Measurements from ENCODE around the gene SLC25A17.
"Not testable (repeated sequence)": the region's sequence is repeated elsewhere in the genome, so short reads cannot be mapped to it uniquely, and the experiment has no call there.

SLC25A17 gene, protein sequence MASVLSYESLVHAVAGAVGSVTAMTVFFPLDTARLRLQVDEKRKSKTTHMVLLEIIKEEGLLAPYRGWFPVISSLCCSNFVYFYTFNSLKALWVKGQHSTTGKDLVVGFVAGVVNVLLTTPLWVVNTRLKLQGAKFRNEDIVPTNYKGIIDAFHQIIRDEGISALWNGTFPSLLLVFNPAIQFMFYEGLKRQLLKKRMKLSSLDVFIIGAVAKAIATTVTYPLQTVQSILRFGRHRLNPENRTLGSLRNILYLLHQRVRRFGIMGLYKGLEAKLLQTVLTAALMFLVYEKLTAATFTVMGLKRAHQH

DNA sequence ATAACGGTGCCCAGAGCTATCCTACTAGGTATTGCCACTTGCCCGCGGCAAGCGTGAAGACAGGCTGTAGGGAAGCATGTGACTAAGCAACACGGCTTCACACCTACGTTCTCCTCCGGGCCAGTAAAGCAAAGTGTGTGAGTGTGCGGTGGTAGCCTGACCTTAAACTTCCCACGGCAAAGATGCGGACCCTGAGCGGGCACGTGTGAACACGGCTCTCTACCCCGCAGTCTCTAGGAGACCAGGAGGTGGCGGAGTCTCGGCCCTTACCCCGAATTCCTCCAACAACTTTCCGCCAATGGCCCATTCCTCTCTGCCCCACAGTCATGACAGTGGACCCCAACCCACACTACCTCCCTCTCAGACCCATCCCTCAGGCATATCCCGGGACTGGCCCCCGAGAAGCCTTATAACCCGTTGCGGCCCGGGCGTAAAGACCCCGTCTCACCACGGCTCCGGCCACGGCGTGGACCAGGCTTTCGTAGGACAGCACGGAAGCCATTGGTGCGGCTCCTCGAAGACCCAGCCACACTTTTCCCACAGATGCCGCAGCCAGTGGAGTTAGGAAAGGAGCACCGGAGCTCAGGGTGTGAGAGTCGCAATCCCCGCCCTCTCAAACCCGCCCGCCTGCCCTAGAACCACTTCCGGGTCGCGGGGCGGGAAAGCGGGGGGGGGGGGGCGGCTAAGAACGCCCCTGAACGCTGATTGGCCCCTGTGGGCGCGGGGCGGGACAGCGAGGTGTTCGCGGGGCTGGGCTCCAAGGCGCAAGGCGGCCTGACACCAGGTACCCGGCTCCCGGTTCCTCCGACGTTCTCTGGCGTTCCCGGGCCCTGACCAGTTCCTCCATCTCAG, at the start of gene SLC25A17:
Gene SLC25A17 (minus strand): TSS at position 600 of the 852 bp plus-strand sequence. CDS start 98 bp downstream, at position 502.
- Mint-ChIP-seq H3K4me1 (ENCODE audit: low read depth) (peaks cover 32% of the 10 kb centered on the region), H3K9me3 (no peaks in the 10 kb centered on the region), H3K36me3 (ENCODE audit: low read depth) (peaks cover 21% of the 10 kb centered on the region), H3K27me3 (no peaks in the 10 kb centered on the region), H3K4me3 (peak within 1 kb of the TSS; percentile 95), H3K27ac (peak within 1 kb of the TSS; percentile 94)
- intact Hi-C loops (cut with micrococcal nuclease) = loop anchor here (5.0 kb wide), 1 partner anchor 33 kb away; no protein-coding TSS in a partner anchor

DNA sequence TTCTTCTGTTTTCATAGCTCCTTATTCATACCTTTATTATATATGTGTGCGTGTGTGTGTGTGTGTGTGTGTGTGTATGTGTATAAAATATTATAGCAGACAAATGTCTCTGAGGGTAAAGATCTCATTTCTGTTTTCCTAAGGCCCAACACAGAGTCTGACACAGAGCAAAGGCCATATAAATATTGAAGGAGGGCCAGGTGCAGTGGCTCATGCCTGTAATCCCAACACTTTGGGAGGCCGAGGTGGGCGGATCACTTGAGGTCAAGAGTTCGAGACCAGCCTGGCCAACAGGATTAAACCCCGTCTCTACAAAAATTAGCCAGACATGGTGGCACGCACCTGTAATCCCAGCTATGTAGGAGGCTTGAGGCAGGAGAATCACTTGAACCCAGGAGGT, 49.2 kb upstream of the SLC25A17 start:
- H3K27ac Mint-ChIP-seq; H3K36me3 Mint-ChIP-seq (ENCODE audit: low read depth); H3K9me3 Mint-ChIP-seq; H3K4me3 Mint-ChIP-seq; H3K27me3 Mint-ChIP-seq; intact Hi-C loops (cut with micrococcal nuclease): not testable (repeated sequence)
- H3K4me1 Mint-ChIP-seq (ENCODE audit: low read depth) = peaks cover 24% of the 10 kb centered on the region

DNA sequence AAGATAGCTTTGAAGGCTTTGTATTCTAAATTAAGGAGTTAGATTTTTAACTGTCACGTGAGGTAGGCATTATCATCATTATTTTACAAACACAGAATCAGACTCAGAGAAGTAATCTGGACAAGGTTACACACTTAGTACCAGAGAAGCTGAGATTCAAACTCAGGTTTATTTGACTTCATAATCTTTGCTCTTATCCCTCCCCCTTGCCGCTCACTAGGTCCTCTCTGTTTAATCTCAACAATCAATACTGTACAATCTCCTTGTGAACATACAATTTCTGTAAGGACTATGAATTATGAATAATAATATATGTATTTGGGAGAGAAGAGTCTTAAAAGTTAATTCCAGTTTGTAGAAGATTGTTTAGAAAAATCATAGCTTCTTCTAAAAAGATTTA, 48.0 kb upstream of the SLC25A17 start:
- H3K27ac Mint-ChIP-seq = no peak overlapping the region
- no peaks in the 10 kb centered on the region for H3K9me3 Mint-ChIP-seq
- peaks cover 11% of the 10 kb centered on the region for H3K36me3 Mint-ChIP-seq (ENCODE audit: low read depth)
- intact Hi-C loops (cut with micrococcal nuclease) = no loop called here
- no peak overlapping the region for H3K4me3 Mint-ChIP-seq
- peaks cover 36% of the 10 kb centered on the region for H3K4me1 Mint-ChIP-seq (ENCODE audit: low read depth)
- no peaks in the 10 kb centered on the region for H3K27me3 Mint-ChIP-seq

DNA sequence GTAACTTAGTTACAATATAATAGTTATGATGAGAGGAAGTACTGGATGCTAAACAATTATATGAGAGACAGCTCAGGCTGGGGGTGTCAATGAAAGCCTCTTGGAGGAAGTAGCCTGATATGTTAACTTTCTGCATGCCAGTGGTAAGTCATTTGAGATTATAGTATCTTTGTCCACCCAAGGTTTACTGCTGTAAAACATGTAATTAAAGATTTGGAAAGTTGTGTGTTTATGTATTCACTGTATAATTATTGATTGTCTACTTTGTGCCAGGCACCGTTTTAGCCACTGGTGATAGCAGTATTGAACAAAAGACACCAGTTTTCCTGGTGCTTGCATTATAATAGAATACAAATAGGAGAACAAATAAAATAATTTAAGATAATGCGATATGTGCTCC, 43.4 kb upstream of the SLC25A17 start:
- intact Hi-C loops (cut with micrococcal nuclease) = no loop called here
- Mint-ChIP-seq H3K36me3 (ENCODE audit: low read depth) (peaks cover 17% of the 10 kb centered on the region), H3K27me3 (no peaks in the 10 kb centered on the region), H3K4me3 (no peak overlapping the region), H3K4me1 (ENCODE audit: low read depth) (peaks cover 52% of the 10 kb centered on the region), H3K9me3 (no peaks in the 10 kb centered on the region), H3K27ac (peak overlapping the region; percentile 50)

DNA sequence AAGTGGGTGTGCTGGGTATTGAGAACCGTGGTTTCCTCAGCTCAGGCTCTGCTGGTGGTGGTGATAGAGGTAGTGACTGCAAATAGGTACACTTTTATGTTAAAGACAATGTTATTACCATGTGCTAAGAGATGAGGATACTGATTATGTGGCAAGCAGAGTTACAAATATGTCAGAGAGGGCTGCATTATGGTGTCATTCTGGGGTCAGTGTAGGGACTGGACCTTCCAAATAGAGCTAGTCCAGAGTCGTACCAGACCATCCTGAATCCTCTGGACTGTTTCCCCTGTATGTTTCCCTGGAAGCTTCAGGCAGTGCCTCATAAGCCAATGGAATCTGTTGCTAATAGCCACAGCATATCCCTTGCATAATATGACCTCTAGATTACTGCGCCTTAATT, 42.9 kb upstream of the SLC25A17 start, which contains the start of gene DNAJB7:
Gene DNAJB7 (minus strand): TSS at position 101 of the 400 bp plus-strand sequence. CDS start 119 bp downstream, outside the sequence.
- intact Hi-C loops (cut with micrococcal nuclease) = no loop called here
- no peak within 1 kb of the TSS for H3K4me3 Mint-ChIP-seq
- peaks cover 22% of the 10 kb centered on the region for H3K36me3 Mint-ChIP-seq (ENCODE audit: low read depth)
- H3K27me3 Mint-ChIP-seq = no peaks in the 10 kb centered on the region
- peak within 1 kb of the TSS; percentile 50 for H3K27ac Mint-ChIP-seq
- H3K9me3 Mint-ChIP-seq = no peaks in the 10 kb centered on the region
- H3K4me1 Mint-ChIP-seq (ENCODE audit: low read depth) = peaks cover 54% of the 10 kb centered on the region

DNA sequence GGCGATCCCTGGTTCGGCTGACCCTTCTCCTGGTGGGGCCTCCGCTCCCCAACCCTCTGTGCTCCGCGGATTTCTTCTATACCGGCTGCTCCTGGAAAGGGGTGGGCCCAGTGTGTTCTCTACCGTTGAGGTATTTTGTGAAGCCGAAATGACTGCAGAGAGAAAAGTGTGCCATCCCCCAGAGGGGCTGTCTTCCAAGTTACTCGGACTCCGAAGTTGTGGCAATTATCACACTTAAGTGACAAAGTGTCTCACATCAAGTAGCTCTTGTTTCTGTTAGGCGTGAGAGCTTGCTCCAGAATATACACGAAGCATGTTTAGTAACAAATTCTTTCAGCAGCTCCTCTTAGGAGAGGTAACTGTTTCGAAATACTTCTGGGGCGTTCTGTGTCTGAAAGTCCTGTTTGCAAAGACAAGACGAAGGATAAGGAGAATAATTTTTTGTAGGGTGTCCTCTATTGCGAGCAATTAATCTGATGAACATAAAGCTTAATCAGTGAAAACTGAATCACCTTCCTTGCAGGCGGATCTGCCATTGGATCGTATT, 38.2 kb upstream of the SLC25A17 start:
- Mint-ChIP-seq H3K36me3 (ENCODE audit: low read depth) (peaks cover 41% of the 10 kb centered on the region), H3K9me3 (no peaks in the 10 kb centered on the region), H3K4me1 (ENCODE audit: low read depth) (peaks cover 37% of the 10 kb centered on the region), H3K27me3 (no peaks in the 10 kb centered on the region), H3K4me3 (peak overlapping the region; percentile 99), H3K27ac (peak overlapping the region; percentile 99)
- intact Hi-C loops (cut with micrococcal nuclease) = loop anchor here (5.0 kb wide), 1 partner anchor 430 kb away; the partner anchor contains the start of gene RANGAP1

DNA sequence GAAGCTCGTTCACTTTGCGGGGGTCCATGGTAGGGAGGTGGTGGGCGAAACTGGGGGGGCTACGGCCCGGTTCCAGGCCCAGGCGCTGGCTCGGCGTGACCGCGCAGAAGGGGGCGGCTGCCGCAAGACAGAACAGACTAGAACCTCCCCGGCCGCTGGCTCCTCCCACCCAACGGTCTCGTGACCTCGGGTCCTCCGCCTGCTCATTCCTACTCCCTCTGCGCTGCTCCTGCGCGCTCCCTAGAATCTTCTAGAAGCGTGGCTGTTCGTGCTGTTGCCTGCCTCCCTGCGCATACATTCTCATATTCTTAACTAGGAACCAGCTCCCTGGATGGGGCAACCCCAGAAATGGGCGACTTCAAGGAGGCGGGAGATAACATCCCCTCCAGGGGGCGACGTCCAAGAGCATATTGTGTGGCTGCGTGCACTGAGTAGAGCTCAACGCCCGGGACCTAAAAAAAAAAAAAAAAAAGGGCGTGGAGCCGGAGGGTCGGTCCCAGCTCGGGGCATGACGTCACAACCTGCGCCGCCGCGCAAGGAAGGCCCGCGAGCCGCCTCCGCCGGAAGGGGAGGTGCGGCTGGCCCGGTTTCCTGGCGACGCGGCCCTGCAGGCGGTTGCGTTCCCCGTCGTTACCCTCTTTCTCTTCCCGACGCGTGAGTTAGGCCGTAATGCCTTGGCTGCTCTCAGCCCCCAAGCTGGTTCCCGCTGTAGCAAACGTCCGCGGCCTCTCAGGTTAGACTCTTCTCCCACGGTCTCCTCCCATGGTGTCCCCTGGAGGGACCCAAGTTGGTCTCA, 37.6 kb upstream of the SLC25A17 start, which contains the start of the genes ST13 and XPNPEP3:
Gene ST13 (minus strand): TSS at position 127 of the 796 bp plus-strand sequence. CDS start 99 bp downstream, at position 28.
Gene XPNPEP3 (plus strand): TSS at position 636 of the 796 bp plus-strand sequence. CDS start 34 bp downstream, at position 670.
- Mint-ChIP-seq H3K4me3 (peak within 1 kb of the TSS; percentile 99), H3K27ac (peak within 1 kb of the TSS; percentile 99), H3K4me1 (ENCODE audit: low read depth) (peaks cover 34% of the 10 kb centered on the region), H3K36me3 (ENCODE audit: low read depth) (peaks cover 36% of the 10 kb centered on the region), H3K27me3 (no peaks in the 10 kb centered on the region), H3K9me3 (no peaks in the 10 kb centered on the region)
- intact Hi-C loops (cut with micrococcal nuclease) = loop anchor here (5.0 kb wide), 1 partner anchor 431 kb away; the partner anchor contains the start of gene RANGAP1

DNA sequence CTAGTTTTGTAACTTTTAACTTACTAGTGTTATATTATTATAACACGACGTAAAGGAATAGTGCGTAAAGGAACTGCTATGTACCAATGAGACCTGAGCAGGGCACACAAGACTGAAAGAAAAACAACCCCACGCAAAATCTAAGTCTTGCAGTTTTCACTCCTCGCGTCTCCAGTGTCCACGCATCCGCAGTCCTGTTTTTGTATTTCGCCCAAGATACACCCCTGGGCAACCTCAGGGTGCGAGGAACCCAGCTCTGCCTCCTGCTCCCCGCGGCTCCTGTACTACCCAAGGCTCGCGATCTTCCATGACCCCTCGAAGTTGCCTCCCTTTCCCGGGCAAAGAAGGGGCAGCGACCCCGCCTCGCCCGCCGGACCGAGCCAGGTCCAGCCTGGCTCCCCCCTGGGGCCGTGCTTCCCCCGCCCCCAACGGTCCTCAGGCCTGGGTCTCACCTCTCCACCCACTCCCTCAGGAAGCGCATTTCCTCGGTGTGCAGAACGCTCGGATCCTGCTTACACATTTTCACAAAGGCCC, 36.9 kb upstream of the SLC25A17 start:
- peak overlapping the region; percentile 99 for H3K27ac Mint-ChIP-seq
- intact Hi-C loops (cut with micrococcal nuclease) = loop anchor here (2.0 to 5.0 kb wide), 2 partner anchors 43 to 431 kb away; partner anchors contain the start of gene RANGAP1
- peaks cover 40% of the 10 kb centered on the region for H3K4me1 Mint-ChIP-seq (ENCODE audit: low read depth)
- H3K4me3 Mint-ChIP-seq = peak overlapping the region; percentile 99
- H3K36me3 Mint-ChIP-seq (ENCODE audit: low read depth) = peaks cover 35% of the 10 kb centered on the region
- no peaks in the 10 kb centered on the region for H3K27me3 Mint-ChIP-seq
- no peaks in the 10 kb centered on the region for H3K9me3 Mint-ChIP-seq

DNA sequence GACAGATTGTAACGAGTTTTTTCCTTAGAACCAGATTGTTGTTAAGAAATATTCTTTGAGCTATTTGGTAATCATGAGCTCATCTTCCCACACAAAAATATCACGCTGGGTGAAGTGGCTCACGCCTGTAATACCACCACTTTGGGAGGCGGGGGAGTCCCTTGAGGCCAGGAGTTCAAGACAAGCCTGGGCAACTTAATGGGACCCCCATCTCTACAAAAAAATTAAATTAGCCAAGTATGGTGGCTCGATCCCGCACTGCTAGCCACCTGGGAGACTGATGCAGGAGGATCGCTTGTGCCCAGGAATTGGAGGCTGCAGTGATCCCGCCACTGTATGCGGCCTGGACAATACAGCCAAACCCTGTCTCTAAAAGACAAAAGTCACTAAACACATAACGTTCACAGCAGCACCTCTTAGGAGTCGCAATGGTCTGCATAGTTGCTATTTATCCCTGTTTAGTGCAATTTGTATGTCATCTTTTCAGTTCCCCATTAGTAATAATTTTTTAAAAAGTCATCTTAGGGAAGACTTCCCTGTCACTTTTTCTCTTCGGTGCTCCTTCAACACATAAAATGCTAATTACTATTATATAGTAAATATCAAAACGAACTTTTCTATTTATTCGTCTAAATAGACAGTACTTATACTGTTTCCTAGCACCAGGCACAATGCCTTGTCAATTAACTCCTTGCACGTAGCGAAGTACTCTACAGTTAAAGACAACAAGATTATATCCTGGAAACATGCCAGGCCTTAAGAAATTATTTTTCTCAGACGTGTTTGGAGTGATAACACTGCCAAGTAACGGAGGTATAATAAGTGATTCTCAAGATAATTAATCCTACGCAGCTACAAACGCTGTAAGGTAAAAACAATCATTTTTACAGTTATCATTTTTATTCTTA, 36.2 kb upstream of the SLC25A17 start:
- Mint-ChIP-seq H3K4me1 (ENCODE audit: low read depth) (peaks cover 41% of the 10 kb centered on the region), H3K27ac (peak overlapping the region; percentile 99), H3K4me3 (peak overlapping the region; percentile 74), H3K27me3 (no peaks in the 10 kb centered on the region), H3K9me3 (no peaks in the 10 kb centered on the region), H3K36me3 (ENCODE audit: low read depth) (peaks cover 35% of the 10 kb centered on the region)
- intact Hi-C loops (cut with micrococcal nuclease) = loop anchor here (2.0 to 5.0 kb wide), 2 partner anchors 43 to 432 kb away; partner anchors contain the start of gene RANGAP1

DNA sequence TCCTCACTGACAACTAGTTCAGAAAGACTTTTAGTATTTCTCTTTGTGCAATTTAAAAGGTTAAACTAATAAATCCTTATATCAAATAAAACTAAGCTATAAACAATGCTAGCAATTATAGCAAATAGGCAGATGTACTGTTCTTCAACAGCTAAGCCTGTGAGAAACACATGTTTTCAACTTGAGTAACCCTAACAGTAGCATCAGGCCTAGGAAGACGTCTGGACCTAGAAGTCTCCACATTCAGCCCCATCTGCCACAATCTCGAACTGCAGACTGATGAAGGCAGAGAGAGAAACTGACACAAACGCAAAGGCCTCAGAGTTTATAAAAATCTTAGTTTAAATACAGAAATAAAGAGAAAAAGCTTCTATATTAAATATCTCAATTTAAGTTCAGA, 34.8 kb upstream of the SLC25A17 start:
- peaks cover 38% of the 10 kb centered on the region for H3K4me1 Mint-ChIP-seq (ENCODE audit: low read depth)
- H3K4me3 Mint-ChIP-seq = no peak overlapping the region
- H3K27ac Mint-ChIP-seq = no peak overlapping the region
- no peaks in the 10 kb centered on the region for H3K9me3 Mint-ChIP-seq
- intact Hi-C loops (cut with micrococcal nuclease) = loop anchor here (2.0 to 5.0 kb wide), 2 partner anchors 37 to 45 kb away; partner anchors contain the start of gene SLC25A17
- H3K36me3 Mint-ChIP-seq (ENCODE audit: low read depth) = peaks cover 49% of the 10 kb centered on the region
- no peaks in the 10 kb centered on the region for H3K27me3 Mint-ChIP-seq

DNA sequence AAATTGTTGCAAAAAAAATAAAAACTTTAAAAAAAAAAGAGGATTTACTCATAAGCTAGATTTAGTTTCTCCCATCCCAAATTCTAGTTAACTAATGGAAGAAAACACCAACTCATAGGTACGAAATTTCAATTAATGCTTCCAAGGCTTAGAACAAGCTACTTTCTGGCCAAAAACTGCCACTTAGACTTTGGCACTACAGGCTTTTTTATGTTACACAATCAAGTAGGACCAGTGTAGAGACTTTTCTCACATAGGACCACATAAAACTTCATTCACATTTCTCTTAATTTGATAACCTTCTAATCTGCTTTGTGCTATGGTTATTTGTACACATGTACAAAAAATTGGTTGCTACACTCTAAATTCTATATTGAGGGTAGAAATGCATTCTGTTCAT, 34.2 kb upstream of the SLC25A17 start:
- Mint-ChIP-seq H3K36me3 (ENCODE audit: low read depth) (peaks cover 55% of the 10 kb centered on the region), H3K27me3 (no peaks in the 10 kb centered on the region), H3K4me3 (no peak overlapping the region), H3K27ac (no peak overlapping the region), H3K9me3 (no peaks in the 10 kb centered on the region), H3K4me1 (ENCODE audit: low read depth) (peaks cover 35% of the 10 kb centered on the region)
- intact Hi-C loops (cut with micrococcal nuclease) = loop anchor here (5.0 kb wide), 1 partner anchor 36 kb away; the partner anchor contains the start of gene SLC25A17

DNA sequence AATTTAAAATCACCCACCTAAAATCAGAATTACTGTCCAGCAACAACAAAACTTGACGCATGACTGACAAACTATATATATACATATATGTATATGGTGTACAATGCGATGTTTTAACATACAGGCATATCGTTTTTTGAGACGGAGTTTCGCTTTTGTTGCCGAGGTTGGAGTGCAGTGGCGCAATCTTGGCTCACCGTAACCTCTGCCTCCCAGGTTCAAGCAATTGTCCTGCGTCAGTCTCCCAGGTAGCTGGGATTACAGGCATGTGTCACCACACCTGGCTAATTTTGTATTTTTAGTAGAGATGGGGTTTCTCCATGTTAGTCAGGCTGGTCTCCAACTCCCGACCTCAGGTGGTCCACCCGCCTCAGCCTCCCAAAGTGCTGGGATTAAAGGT, 26.7 kb upstream of the SLC25A17 start:
- H3K27ac Mint-ChIP-seq; intact Hi-C loops (cut with micrococcal nuclease); H3K4me1 Mint-ChIP-seq (ENCODE audit: low read depth); H3K4me3 Mint-ChIP-seq; H3K27me3 Mint-ChIP-seq; H3K9me3 Mint-ChIP-seq: not testable (repeated sequence)
- peaks cover 96% of the 10 kb centered on the region for H3K36me3 Mint-ChIP-seq (ENCODE audit: low read depth)

All from dendritic cell treated with granulocyte-macrophage colony-stimulating factor and Interleukin-4, amounts not matched to agents 40 ng/mL and 50 ng/mL, for 4 days (primary cell).